Measurements from ENCODE around the gene SHC3.

- TF ChIP-seq BHLHE40 (IDR thresholded peaks at IDR 0.05; ENCODE audit: borderline replicate concordance) (no peak), FOXM1 (IDR thresholded peaks at IDR 0.05; ENCODE audit: borderline replicate concordance) (no peak), FOXA1 (IDR thresholded peaks at IDR 0.05) (no peak), ZNF384 (IDR thresholded peaks at IDR 0.05) (no peak), SP1 (IDR thresholded peaks at IDR 0.05) (no peak), TARDBP (IDR thresholded peaks at IDR 0.05) (no peak), SUZ12 (IDR thresholded peaks at IDR 0.05) (no peak), NFRKB (IDR thresholded peaks at IDR 0.05) (no peak)
Observed at GRCh38 chr9:88988796-88989641, 189.6 kb downstream of the SHC3 start.
